CD4-positive, alpha-beta T cell treated with Interleukin-2 at 100 ng/mL for 4 hours (primary cell): ENCODE results near the gene MDN1.

Source experiments
- DNase-seq: peaks from one replicate; pipeline ENCODE4 v3.0.0-alpha.2; 2020; ENCODE audit warnings: low spot score

Gene MDN1

DNA sequence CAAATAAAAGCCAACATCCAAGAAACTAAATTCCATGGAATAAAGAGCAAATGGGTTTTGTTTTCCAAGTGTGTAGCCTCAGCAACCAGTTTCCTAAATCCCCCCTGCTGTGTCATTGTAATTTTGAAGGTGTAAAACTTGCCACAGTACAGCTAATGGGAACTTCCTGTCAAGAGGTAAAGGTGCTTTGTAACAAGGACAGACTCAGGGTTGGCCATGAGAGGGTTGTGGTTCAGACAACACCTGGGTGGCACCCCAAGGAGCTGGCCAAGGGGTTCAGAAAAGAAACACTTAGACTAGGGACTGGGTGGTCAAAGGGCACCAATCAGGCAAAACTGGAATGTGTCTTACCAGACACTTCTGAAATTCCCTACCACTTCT, 128.7 kb downstream of the MDN1 start:
- no peak for DNase-seq

DNA sequence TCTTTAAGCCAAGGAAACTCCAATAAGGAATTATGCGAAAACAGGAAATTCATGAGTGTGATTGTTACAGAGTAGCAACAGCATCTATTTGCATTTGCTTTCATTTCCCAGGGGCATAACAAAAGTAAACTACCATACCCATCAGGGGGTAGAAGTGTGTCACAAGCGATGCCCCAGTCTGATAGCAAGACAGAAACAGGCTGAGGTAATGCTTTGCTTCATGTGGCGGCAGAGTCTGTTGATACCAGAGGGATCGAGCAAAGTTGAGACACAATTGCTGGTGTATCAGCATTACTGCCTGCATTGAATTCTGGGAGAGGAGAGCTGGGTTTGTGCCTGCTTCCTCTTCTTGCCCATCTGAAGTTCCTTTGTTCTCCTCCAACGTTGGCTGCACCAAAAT, 129.9 kb downstream of the MDN1 start:
- DNase-seq = no peak

DNA sequence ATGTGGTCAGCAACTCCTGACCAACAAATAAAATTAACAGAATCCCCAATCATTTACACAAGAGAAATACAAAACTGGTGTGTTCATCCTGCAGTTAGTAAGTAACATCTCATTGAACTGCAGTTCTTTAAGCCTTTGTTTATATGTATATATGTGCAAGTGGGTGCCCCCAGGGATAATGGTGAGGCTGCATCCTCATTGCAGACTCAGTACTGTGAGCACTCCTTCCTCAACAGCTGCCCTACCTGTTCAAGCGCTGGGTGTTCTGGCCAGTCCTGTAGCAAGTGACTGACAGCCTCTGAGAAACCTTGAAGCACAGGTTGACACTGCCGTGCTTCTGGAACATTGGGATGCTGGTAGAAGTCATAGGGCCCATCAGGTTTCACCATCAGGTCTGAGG, 131.3 kb downstream of the MDN1 start:
- DNase-seq = no peak

DNA sequence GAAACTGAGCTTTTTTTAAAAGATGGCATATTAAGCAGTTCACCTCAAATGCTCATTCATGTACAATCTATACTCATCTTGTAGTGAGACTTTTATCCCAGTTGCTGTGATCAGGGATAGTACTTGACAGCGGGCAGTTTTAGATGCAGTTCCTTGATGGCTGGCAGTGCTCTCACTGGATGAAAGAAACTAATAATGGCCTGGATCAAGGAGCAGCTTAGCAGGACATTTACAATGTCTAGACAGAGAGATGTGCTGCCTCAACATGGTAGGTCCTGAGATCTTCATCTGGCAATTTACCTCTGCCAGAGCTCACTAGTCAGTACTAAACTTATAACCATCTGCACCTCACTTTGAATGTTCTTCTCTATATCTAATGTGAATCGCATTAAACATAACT, 134.3 kb downstream of the MDN1 start:
- DNase-seq = no peak

DNA sequence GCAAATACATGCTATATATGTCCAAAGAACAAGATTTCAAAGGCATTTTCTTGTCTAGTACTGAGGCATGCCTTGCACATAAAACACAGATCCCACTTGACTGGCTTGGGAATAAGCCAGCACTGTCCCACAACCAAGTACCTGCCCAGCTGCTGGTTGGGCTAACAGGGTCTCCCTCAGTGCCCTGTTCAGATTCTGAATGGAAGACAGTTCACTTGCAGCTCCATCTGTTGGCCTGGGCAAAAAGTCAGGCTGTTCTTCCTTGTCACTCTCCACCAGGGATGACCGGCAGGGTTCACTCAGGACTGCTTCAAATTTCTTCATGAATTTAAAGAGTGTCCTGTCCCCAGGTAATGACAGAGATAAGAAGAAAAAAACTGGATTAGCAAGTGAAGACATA, 136.6 kb downstream of the MDN1 start:
- no peak for DNase-seq

DNA sequence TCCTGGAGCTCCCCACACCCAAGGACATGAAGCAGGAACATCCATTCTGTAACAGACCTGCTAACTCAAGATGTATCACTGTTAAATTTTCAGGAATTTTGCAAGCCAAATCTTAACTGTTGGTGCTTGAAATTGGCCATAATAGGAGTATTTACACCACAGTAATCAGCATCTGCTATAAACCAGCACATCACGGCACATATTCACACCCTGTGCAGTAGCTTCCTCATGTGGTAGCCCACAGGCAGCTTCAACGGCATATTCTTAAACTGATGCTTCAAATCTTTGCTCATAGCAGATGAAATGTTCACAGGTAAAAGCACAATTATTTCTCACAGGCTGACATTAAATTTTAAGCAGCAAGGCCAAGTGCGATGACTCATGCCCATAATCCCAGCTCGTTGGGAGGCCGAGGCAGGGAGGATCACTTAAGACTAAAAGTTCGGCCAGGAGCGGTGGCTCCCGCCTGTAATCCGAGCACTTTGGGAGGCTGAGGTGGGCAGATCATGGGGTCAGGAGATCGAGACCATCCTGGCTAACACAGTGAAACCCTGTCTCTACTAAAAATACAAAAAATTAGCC, 137.5 kb downstream of the MDN1 start:
- no peak for DNase-seq

DNA sequence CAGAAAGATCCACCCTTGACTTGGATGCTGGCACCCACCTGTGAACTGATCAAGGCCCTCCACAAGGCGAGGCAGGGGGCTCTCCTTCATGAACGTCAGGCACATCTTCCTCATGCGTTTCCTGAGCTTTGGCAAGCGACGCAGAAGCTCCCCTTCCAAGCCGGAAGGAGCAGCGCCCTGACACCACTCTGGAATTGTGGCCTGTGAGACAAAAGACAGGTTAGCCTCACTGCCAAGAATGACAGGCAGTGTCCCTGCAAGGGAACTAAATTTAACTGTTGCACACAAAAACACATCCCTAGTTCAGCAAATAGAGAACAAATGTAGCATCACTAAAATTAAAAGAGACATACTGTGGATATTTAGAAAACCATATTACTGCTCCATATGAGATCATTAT, 139.0 kb downstream of the MDN1 start:
- no peak for DNase-seq

DNA sequence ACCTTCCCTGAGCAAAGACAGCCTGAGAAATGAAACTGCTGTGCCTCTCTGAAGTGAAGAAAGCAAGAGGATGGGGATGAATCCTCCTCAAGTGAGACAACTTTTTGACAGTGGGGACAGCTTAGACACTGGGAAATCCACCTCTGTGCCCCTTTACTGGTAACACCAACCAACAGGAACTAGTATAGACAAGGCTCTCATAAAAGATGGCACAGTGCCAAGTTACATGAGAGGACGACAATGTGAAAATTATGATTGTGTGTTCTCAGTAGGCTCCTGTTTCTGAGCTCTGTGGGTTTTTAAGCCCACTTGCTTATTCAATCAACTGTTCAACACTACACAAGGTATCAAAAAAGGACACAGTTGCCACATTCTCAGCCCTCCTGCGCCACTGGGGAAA, 139.4 kb downstream of the MDN1 start:
- no peak for DNase-seq

DNA sequence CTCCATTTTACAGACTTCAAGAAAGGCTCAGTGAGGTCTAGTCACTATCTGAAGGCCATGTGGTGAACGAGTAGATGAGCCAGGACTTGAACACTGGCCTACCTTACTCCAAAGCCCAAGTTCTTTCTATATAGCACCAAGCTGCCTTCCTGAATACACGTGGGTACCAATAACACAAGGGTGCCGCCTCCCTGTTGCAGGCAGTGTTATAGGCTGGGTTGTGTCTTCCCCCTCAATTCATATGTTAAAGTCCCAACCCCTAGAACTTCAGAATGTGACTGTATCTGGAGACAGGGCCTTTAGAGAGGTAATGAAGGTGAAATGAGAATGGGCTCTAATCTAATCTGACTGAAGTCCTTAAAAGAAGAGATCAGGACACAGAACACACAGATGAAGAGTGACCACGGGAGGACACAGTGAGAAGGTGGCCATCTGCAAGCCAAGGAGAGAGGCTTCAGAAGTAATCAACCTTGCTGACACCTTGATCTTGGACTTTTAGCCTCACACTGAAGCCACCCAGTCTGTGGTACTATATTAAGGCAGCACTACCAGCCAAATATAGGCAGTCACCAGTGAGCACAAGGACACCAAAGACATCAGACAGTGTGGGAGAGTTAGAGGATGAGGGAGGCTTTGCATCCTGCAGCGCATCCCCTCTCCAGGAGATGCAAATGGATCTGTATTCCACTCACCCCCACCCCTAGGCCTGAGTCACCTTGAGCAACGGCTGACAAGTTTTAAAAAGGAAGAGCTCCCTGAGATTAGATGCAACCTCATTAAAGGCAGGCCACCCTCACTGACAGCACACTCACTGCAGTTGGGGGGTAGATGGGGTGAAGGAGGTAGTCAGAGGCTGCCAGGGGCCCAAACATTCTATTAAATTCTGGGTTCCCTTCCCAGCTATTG, 140.1 kb downstream of the MDN1 start:
- DNase-seq = no peak

DNA sequence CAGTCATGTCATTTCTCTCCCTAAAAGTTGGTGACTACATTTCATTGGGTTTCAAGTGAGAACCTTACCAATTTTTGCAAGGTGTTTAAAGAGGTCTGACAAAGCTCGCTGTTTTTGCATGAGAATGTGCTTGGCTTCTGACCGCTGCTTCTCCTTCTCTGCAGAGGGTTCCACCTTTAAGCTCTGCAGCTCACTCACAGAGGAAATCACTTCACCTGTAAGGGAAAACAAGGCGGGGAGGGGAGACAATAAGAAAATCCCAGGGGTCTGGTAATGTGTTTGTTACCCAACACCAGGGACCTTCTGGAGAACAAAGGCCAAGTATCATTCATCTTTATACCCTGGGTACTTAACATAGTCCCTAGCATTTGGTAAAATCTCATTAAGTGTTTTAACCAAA, 141.1 kb downstream of the MDN1 start:
- DNase-seq = no peak

DNA sequence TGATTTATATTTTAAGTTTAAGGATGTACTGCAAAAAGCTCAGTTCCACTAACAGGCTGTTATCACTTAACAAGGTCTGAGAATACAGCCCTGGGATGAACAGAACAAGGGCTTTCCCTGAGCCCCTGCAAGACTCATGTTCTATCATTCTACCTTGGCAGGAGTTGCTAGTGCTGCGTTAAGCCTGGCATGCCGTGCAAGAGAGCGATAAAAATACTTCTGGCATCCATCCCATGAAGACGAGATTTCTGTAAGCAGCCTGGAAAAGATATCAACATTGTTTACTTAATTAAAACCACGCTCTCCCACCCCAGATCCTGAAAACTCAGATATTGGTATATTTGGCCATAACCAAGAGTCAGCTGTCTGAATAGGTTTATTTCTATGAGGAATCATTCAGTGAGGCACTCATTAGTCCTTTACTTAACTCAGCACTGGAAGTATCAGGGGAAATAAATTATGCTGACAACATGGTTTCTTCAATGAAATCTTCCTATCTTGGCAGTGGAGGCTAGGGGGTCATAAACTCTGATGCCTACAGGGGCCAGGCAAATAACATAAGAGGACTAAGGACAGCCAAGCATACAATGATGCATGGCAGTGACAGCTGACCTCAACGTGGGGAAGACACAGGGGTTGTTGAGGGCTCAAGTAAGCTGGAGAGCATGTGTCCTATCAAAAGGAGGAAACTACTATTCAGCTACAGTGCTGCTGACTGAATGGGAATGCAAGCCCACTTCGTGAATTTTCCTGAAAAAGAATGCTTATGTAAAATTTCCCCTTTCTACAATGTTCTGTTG, 143.4 kb downstream of the MDN1 start:
- DNase-seq = no peak

DNA sequence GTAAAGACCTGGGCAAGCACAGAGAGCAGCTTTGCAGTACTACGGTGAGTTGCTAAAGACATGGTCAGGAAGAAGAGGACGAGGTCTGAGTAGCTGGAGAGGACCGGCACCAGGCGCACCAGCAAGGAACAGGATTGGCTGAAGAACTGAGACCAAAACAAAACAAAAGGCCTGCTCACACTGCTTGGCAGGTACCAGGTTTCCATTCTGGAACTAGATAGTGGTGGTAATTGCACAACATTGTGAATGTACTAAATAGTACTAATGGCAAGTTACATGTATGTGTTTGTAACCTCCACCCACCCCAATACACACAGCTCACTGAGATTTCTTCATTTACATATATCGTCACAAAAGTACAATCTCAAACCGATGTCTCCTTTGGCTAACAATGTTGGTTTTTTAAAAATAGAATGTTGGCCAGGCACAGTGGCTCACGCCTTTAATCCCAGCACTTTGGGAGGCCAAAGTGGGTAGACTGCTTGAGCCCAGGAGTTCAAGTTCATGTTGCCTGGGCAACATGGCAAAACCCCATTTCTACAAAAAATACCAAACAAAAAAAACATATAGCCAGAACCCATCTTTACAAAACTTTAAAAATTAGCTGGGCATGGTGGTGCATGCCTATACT, 148.5 kb downstream of the MDN1 start:
- DNase-seq = no peak

DNA sequence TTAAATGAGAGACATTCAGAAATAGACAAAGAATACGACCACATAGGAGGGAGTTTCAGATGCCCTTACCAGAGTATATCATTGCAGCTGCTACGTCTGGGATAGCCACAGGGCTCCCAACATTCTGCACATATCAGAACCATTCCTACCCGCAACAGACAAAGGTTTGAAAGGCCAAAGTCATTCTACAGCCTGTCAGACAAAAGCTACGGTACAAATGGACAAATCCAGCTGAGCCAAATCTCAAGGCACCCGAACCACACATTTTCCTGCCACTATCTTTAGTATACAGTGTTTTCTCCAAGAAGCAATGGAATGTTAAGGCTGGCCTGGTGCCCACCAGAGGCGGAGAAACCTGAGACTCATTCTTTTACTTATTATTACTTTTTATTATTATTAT, 150.6 kb downstream of the MDN1 start:
- no peak for DNase-seq

DNA sequence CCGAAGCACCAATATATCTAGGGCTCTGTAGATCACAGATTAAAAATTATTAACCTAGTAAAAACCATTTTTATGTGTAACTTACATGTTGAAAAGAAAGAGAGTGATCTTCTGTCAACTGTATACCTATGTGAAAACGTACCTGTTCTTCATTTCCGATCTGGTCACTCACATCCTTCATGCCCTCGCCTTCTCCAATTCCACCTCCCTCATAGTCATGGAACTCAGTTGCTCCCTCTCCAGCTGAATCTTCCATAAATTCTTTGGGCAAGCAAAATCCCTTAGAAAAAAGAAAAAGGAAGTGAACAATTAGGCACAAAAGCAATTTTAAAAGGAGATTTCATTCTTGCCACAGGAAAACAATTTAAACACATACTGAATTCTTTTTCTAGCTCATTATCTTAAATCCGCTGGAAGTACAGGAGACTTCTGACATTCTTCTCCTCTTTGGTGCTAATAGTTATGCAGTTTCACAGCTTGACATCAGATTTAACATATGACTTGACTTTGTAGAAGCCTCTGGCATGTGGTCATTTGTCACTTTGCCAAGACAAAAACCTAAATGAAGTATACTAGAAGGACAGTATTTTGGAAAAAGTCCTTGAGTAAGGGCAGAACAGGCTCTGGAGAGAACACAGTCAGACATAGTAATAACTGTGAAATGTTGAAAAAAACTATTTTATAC, 151.6 kb downstream of the MDN1 start:
- DNase-seq = no peak

DNA sequence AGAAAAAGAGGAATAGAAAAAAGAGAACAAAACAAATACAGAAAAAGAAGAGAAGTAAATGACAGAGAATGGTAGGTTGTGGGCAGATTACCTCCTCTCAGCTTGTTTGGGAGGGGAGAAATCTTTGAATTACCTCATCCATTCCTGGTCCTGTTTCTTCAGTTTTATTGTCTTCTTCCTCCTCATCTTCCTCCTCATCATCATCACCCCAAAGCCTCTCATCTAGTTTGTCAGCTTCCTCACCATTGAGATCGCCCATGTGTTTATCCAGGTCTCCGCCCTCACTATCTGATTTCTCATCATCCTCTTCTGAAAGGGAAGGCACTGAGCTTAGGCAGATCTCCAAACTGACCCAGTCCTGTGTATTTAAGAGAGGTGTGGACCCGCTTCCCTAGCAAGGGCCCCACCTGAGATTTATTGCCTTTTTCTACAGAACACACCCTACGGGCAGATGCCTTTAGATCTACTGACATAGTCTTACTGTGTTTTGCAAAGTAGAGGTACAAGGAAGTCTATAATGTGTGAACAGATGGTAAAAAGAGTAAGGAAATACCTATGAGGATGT, 156.9 kb downstream of the MDN1 start:
- DNase-seq = no peak

DNA sequence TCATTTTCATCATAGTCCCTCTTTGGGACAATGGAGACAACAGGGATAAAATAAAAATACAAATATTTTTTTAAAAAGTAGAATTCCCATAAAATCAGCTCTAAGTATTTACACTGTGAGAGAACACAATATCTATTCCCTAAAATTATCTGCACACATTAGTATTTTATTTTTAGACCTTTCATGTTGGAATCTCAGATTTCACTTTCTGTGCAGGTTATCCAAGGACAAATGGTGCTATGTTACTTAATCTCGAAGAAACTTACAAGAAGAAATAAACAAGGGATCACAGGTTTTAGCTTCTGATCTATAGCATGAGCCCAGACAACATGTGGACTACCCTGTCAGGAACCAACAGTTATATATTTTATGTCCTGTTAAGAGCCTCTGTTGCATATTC, 158.0 kb downstream of the MDN1 start:
- no peak for DNase-seq

DNA sequence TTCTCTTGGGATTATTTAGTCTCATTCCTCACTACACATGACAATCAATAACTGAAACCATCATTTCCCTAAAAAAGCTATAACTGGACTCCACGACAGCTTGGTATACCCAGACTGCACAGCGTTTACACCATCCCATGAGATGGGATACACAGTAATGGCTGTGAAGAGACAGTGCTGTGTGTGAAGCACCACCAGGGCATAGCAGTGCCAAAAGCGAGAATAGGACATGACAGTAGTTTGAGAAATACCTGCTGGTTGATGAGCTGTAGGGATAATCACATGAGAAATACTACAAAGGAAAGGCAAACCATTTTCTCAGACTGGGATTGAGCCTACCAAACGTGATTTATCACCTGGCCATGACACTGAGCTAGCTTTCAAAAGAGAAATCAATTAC, 158.6 kb downstream of the MDN1 start:
- no peak for DNase-seq

DNA sequence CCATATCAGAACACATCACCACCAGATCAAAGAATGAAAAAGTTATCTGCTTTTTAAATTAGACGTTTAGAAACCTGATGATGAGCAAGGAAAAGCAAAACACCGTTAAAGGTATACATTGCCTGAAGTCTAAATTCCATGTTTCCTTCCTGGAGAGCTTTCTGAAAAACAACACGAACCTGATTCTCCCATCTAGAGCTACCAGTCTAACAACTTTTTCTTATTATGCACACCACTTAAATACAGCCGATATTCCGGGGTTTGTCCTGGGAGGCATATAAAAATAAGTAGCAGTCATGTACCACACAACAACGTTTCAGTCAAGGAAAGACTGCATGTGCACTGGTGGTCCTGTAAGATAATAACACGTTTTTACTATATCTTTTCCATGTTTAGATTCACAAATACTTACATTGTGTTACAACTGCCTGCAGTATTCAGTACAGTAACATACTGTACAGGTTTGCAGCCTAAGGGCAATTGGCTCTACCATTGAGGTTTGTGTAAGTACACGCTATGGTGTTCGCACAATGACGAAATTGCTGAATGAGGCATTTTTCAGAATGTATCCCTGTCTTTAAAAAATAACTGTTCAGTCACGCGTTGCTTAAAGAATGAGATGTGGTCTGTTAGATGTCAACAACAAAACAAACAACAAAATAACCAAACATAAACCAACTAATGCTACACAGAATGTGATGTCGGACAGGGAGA, 162.0 kb downstream of the MDN1 start:
- no peak for DNase-seq

DNA sequence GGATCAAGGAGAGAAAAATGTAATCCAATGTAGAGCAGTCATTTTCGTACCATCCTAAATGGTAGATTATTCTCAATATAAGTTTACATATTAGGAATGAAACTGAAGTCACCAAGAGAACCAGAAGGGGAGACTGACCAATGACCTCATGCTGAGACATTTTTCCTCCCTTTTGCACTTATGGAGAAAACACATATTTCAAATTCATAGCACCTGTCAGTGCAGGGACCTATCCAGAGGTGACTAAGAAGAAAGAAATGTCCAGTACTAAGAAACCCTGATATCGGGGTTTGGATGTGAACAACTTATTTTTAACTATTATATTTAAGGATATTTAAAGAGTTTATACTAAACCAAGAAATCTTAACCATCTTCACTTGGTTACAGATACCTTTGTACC, 164.5 kb downstream of the MDN1 start:
- no peak for DNase-seq

DNA sequence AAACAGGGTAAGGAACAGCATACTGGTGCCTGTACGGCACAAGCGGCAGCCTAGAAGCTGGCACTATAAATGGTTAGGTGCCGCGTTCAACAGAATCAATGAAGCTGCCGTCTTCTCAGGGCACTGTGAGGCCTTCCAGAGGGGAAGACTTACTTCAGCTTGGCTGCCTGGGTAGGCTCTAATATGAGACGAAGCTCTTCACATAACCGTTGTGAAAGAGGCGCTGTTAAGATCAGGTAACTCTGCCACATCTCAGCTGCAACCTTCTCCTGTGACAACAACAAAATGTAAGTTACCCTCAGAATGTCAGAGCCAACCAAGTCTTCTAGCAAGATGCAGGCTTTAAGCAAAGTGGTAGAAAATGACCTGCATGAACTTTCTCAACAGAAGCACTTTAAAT, 169.0 kb downstream of the MDN1 start:
- DNase-seq = no peak

DNA sequence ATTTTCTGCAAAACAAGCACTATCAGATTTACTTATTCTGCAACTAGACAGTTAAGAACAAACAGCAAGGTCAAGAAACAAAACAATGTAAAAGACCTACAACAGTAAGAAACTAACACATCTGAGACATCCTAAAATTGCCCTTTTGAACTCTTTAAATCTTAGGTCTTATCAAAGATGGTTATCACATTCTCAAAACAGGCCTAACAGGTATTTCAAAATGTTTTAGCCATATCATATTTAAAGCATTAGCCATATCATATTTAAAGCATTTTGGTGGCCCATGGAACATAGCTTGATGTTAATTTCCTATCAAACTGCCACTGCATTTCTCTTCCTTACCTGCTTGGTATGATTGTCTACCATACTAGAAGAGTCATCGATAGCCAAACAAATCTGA, 169.9 kb downstream of the MDN1 start:
- no peak for DNase-seq
